Measurements from ENCODE around the gene CDCA5.

CDCA5 gene

GRCh38 chr11:65077451-65077850 lies 6.4 kb downstream of the CDCA5 start:
- in situ Hi-C loops (cut with MboI; ENCODE audit: low sequenced_read_pairs): no loop called here

GRCh38 chr11:65072631-65072966 lies 11.2 kb downstream of the CDCA5 start:
- in situ Hi-C loops (cut with MboI; ENCODE audit: low sequenced_read_pairs): no loop called here

GRCh38 chr11:65071907-65072630 lies 11.8 kb downstream of the CDCA5 start:
- in situ Hi-C loops (cut with MboI; ENCODE audit: low sequenced_read_pairs): no loop called here

- in situ Hi-C loops (cut with MboI; ENCODE audit: low sequenced_read_pairs): no loop called here
These were observed 14.6 kb downstream of the CDCA5 start for GRCh38 chr11:65069217-65069616.

GRCh38 chr11:65067446-65067845 lies 16.4 kb downstream of the CDCA5 start:
- in situ Hi-C loops (cut with MboI; ENCODE audit: low sequenced_read_pairs): no loop called here

GRCh38 chr11:65066805-65067291 lies 17.0 kb downstream of the CDCA5 start:
- in situ Hi-C loops (cut with MboI; ENCODE audit: low sequenced_read_pairs): no loop called here

- in situ Hi-C loops (cut with MboI; ENCODE audit: low sequenced_read_pairs): no loop called here
These were observed 17.5 kb downstream of the CDCA5 start for GRCh38 chr11:65066315-65066714.

GRCh38 chr11:65065851-65066250 lies 18.0 kb downstream of the CDCA5 start:
- in situ Hi-C loops (cut with MboI; ENCODE audit: low sequenced_read_pairs): no loop called here

GRCh38 chr11:65064847-65065240 lies 19.0 kb downstream of the CDCA5 start:
- in situ Hi-C loops (cut with MboI; ENCODE audit: low sequenced_read_pairs): no loop called here

- in situ Hi-C loops (cut with MboI; ENCODE audit: low sequenced_read_pairs): no loop called here
These were observed 20.3 kb downstream of the CDCA5 start for GRCh38 chr11:65063532-65063931.

- in situ Hi-C loops (cut with MboI; ENCODE audit: low sequenced_read_pairs): no loop called here
These were observed 22.9 kb downstream of the CDCA5 start for GRCh38 chr11:65060913-65061408.

GRCh38 chr11:65059959-65060824 lies 23.6 kb downstream of the CDCA5 start:
- in situ Hi-C loops (cut with MboI; ENCODE audit: low sequenced_read_pairs): no loop called here

GRCh38 chr11:65059523-65059922 lies 24.3 kb downstream of the CDCA5 start:
- in situ Hi-C loops (cut with MboI; ENCODE audit: low sequenced_read_pairs): no loop called here

- in situ Hi-C loops (cut with MboI; ENCODE audit: low sequenced_read_pairs): no loop called here
These were observed 25.3 kb downstream of the CDCA5 start, which contains the start of gene NAALADL1 for GRCh38 chr11:65058419-65059054. TSS of gene NAALADL1 (minus strand) at chr11:65058553. CDS start at chr11:65058521, 32 bp downstream.

GRCh38 chr11:65058012-65058411 lies 25.8 kb downstream of the CDCA5 start:
- in situ Hi-C loops (cut with MboI; ENCODE audit: low sequenced_read_pairs): no loop called here

GRCh38 chr11:65057526-65057925 lies 26.3 kb downstream of the CDCA5 start:
- in situ Hi-C loops (cut with MboI; ENCODE audit: low sequenced_read_pairs): no loop called here

GRCh38 chr11:65056999-65057398 lies 26.8 kb downstream of the CDCA5 start:
- in situ Hi-C loops (cut with MboI; ENCODE audit: low sequenced_read_pairs): no loop called here

GRCh38 chr11:65055538-65055937 lies 28.3 kb downstream of the CDCA5 start:
- in situ Hi-C loops (cut with MboI; ENCODE audit: low sequenced_read_pairs): no loop called here

- in situ Hi-C loops (cut with MboI; ENCODE audit: low sequenced_read_pairs): no loop called here
These were observed 29.9 kb downstream of the CDCA5 start for GRCh38 chr11:65053827-65054508.

- in situ Hi-C loops (cut with MboI; ENCODE audit: low sequenced_read_pairs): no loop called here
These were observed 32.4 kb downstream of the CDCA5 start for GRCh38 chr11:65051398-65051858.
